HUES48 (cell line): ENCODE measurements around the gene TNFRSF1A.

Experiments used
- H3K27ac ChIP-seq: one replicate; pipeline ENCODE4 v1.7.0; 2013; ENCODE audit warnings: low read depth, low read length, inconsistent platforms
- H3K27me3 ChIP-seq: 2 replicates; pipeline ENCODE4 v1.6.1; 2013; ENCODE audit warnings: mild to moderate bottlenecking, low read length; ENCODE audit not compliant: control insufficient read depth, insufficient read depth
- H3K36me3 ChIP-seq: 2 replicates; pipeline ENCODE4 v1.6.1; 2013; ENCODE audit warnings: low read length; ENCODE audit not compliant: control insufficient read depth, insufficient read depth
- H3K4me1 ChIP-seq: 2 replicates; pipeline ENCODE4 v1.6.1; 2013; ENCODE audit warnings: mild to moderate bottlenecking, low read length; ENCODE audit not compliant: control insufficient read depth, insufficient read depth
- H3K4me3 ChIP-seq: 2 replicates; pipeline ENCODE4 v1.5.1; 2013; ENCODE audit warnings: mild to moderate bottlenecking, low read depth, low read length
- H3K9ac ChIP-seq: 2 replicates; pipeline ENCODE4 v1.6.1; 2013; ENCODE audit warnings: mild to moderate bottlenecking, low read depth, low read length, moderate library complexity
- H3K9me3 ChIP-seq: 2 replicates; pipeline ENCODE4 v1.6.1; 2013; ENCODE audit warnings: low read length; ENCODE audit not compliant: control insufficient read depth, insufficient read depth

The TNFRSF1A gene

DNA sequence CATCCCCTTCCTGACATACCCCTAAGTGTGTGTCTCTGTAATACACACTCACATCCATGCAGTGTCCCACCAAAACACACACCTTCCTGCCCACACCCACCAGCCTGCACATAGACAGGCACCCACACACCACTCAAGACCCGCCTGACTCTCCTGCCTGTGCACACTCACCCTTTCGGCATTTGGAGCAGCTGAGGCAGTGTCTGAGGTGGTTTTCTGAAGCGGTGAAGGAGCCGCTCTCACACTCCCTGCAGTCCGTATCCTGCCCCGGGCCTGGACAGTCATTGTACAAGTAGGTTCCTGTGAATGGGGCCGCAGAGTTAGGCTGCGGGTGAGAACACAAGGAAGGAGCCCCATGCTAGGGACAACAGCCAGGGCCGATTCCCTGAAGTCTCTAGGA is 8.3 kb downstream of the TNFRSF1A start:
- Histone ChIP-seq H3K27ac (no peak overlapping the region), H3K27me3 (no peaks in the 10 kb centered on the region), H3K4me3 (no peak overlapping the region)

DNA sequence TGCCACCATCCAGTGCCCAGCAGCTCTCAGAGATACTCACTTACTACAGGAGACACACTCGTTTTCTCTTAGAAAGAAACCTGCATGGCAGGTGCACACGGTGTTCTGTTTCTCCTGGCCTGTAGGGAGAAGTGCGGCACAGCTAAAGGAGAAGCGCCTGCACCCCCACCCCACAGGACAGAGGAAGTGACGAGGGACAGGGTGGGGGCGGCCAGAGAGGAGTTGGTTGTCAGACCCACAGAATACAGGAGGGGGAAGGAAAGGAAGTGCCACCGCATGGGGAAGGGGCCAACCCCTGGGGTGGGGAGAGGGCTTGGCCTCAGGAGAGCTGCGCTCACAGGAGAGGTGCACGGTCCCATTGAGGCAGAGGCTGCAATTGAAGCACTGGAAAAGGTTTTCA is 8.8 kb downstream of the TNFRSF1A start:
- H3K27me3 ChIP-seq, result no peaks in the 10 kb centered on the region
- H3K9me3 ChIP-seq, result no peaks in the 10 kb centered on the region
- H3K4me1 ChIP-seq, result peaks cover 28% of the 10 kb centered on the region
- no peak overlapping the region for H3K9ac ChIP-seq
- peaks cover 55% of the 10 kb centered on the region for H3K36me3 ChIP-seq
- no peak overlapping the region for H3K27ac ChIP-seq
- no peak overlapping the region for H3K4me3 ChIP-seq

More for the DNA sequence above, 8.3 kb downstream of the TNFRSF1A start:
- peaks cover 51% of the 10 kb centered on the region for H3K36me3 ChIP-seq
- H3K4me1 ChIP-seq, result peaks cover 33% of the 10 kb centered on the region
- H3K9me3 ChIP-seq, result no peaks in the 10 kb centered on the region
- no peak overlapping the region for H3K9ac ChIP-seq

DNA sequence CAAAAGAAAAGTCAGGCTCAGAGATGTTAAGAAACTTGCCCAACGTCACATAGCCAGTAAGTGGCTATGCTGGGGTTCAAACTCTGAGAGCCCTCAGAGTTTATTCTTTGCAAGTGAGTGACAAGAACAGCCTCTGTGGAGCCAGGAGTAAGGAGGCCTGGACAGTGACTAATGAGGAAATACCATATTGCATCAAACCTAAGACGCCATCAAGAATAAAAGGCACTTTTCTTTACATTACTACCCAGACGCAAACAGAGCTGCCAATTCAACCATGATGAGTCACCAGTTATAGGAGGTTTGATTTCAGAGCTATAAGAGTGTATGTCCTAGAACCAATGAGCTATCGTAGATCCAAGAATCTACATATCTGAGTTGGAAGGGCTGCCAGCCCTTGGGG is 9.4 kb downstream of the TNFRSF1A start:
- no peaks in the 10 kb centered on the region for H3K27me3 ChIP-seq
- peaks cover 57% of the 10 kb centered on the region for H3K36me3 ChIP-seq
- H3K27ac ChIP-seq, result no peak overlapping the region

DNA sequence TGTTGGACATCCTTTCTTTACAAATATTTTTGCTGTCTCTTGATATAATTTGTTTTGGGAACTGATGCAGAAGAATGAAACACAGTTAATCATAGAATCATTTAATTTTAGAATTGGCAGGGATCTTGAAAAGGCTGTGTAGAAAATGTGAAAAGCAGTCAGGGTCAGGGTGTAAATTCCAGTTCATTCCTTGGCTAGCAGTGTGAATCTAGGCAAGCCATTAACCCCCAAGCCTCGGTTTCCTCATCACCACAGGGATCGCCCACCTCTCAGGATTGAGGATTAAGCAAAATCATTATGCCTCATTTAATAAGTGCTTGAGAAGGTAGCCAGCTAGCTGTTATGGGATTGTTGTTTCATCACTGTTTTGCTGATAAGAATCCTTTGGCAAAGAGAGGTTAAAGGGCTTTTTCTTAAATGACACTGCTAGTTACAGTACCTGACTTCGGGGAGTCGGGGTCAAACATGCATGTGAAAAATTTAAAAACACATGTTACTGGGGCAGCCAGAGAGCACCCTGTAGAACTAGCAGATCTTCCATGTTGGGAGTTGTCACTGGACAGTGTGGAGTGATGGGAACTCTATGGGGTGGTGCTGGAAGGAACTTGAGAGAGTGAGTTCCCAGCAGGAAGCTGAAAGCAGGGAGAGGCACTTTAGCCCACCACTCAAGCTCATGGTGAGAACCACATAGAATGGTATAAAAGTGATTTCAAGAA is 10.7 kb downstream of the TNFRSF1A start:
- Histone ChIP-seq H3K36me3 (peaks cover 63% of the 10 kb centered on the region), H3K27ac (no peak overlapping the region), H3K4me1 (peaks cover 23% of the 10 kb centered on the region)

More for the DNA sequence above, 9.4 kb downstream of the TNFRSF1A start:
- Histone ChIP-seq H3K4me3 (no peak overlapping the region), H3K9me3 (no peaks in the 10 kb centered on the region), H3K4me1 (peaks cover 22% of the 10 kb centered on the region), H3K9ac (no peak overlapping the region)

DNA sequence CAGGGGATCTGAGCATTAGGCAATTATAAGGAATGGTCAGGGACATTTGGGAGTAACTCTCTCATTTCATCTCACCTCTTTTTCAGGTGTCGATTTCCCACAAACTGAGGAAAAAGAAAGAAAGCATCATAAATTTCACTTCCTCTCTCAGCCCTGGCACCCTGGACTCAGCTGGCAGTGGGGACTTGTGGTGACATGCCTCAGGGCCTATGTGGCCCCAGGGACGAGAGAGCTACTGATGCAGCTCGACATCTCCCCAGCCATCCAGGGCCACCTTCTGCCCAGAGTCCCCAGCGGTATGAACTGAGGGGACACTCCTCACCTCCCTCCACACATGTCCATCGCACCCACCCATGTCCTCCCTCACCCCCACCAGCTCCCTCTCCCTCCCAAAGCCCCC is 11.7 kb downstream of the TNFRSF1A start:
- H3K27ac ChIP-seq, result no peak overlapping the region

More for the DNA sequence above, 10.7 kb downstream of the TNFRSF1A start:
- H3K9ac ChIP-seq, result no peak overlapping the region
- H3K27me3 ChIP-seq, result no peaks in the 10 kb centered on the region
- H3K9me3 ChIP-seq, result no peaks in the 10 kb centered on the region
- no peak overlapping the region for H3K4me3 ChIP-seq

DNA sequence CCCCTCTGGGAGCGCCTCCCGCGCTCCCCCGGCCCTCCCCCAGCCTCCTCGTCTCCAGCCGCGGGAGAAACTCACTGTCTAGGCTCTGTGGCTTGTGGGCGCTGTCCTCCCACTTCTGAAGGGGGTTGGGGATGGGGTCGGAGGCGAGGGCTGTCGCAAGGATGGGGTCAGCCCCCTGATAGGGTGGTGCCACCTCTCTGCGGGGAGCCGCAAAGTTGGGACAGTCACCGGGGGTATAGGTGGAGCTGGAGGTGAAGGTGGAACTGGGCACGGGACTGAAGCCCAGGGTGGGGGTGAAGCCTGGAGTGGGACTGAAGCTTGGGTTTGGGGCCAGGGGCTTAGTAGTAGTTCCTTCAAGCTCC is 12.2 kb downstream of the TNFRSF1A start:
- H3K9ac ChIP-seq, result no peak overlapping the region
- no peaks in the 10 kb centered on the region for H3K27me3 ChIP-seq
- peaks cover 19% of the 10 kb centered on the region for H3K4me1 ChIP-seq
- no peak overlapping the region for H3K27ac ChIP-seq
- peaks cover 63% of the 10 kb centered on the region for H3K36me3 ChIP-seq
- H3K4me3 ChIP-seq, result no peak overlapping the region
- H3K9me3 ChIP-seq, result no peaks in the 10 kb centered on the region

More for the DNA sequence above, 11.7 kb downstream of the TNFRSF1A start:
- Histone ChIP-seq H3K4me1 (peaks cover 19% of the 10 kb centered on the region), H3K36me3 (peaks cover 63% of the 10 kb centered on the region), H3K9ac (no peak overlapping the region), H3K27me3 (no peaks in the 10 kb centered on the region), H3K9me3 (no peaks in the 10 kb centered on the region), H3K4me3 (no peak overlapping the region)

DNA sequence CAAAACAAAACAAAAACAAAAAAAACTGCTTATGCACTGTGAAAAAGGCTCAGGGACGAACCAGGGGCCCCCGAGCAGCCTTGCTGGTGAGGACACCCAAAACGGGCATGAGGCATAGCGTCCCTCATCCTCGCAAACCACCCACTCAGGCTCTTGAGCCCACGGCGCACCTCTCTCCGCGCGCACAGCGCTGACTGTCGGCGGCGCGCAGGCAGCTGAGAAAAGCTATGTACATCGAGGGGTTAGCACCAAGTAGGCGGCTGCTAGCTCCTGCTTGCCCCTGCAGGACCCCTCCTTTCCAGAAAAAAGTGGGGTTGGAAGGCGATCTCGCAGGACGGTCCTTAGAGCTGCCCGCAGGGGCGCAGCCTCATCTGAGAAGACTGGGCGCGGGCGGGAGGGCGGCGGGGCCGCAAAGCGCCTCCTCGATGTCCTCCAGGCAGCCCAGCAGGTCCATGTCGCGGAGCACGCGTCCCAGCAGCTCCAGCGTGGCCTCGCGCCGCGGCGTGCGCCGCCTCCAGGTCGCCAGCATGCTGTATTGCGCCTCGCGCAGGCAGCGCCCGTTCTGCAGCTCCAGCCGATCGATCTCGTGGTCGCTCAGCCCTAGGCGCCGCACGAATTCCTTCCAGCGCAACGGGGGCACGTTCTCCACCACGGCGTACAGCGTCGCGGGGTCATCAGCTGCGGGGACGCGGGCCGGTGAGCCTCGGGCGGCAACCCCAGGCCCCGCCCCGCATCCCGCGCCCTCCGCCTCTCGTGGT is 12.8 kb downstream of the TNFRSF1A start:
- Histone ChIP-seq H3K9ac (no peak overlapping the region), H3K4me3 (no peak overlapping the region), H3K27ac (no peak overlapping the region), H3K27me3 (no peaks in the 10 kb centered on the region), H3K9me3 (no peaks in the 10 kb centered on the region), H3K36me3 (peaks cover 60% of the 10 kb centered on the region), H3K4me1 (peaks cover 23% of the 10 kb centered on the region)

DNA sequence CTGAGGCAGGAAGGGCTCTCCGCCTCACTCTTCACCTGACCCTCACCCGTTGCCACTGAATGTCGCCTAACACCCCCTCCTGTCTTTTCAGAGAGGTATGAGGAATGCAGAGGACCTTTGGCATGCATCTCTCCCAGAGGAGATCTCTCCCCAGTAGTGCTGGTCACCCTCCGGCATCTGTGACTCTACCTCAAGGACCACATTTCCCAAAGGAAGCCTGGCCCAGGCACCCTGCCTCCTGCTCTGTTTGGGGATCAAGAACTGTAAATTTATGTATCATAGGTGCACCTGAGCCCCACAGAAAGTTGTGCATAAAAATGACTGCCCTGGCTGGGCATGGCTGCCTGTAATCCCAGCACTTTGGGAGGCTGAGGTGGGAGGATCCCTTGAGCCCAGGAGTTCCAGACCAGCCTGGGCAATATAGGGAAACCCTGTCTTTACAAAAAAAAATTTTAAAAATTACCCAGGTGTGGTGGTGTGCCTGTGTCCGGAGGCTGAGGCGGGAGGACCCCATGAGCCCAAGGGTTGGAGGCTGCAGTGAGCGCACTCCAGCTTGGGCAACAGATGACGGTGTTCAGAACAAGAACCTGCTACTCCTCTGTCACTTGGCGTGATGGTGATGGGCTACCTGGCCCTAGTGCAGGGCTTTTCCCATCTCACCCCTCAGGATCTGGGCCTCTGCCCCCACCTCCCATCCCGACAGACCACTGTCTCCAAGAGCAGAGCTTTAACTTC is 13.7 kb downstream of the TNFRSF1A start:
- H3K27me3 ChIP-seq, result no peaks in the 10 kb centered on the region
- no peak overlapping the region for H3K27ac ChIP-seq
- no peak overlapping the region for H3K4me3 ChIP-seq
- peaks cover 51% of the 10 kb centered on the region for H3K36me3 ChIP-seq
- no peak overlapping the region for H3K9ac ChIP-seq
- H3K4me1 ChIP-seq, result peaks cover 31% of the 10 kb centered on the region
- no peaks in the 10 kb centered on the region for H3K9me3 ChIP-seq

DNA sequence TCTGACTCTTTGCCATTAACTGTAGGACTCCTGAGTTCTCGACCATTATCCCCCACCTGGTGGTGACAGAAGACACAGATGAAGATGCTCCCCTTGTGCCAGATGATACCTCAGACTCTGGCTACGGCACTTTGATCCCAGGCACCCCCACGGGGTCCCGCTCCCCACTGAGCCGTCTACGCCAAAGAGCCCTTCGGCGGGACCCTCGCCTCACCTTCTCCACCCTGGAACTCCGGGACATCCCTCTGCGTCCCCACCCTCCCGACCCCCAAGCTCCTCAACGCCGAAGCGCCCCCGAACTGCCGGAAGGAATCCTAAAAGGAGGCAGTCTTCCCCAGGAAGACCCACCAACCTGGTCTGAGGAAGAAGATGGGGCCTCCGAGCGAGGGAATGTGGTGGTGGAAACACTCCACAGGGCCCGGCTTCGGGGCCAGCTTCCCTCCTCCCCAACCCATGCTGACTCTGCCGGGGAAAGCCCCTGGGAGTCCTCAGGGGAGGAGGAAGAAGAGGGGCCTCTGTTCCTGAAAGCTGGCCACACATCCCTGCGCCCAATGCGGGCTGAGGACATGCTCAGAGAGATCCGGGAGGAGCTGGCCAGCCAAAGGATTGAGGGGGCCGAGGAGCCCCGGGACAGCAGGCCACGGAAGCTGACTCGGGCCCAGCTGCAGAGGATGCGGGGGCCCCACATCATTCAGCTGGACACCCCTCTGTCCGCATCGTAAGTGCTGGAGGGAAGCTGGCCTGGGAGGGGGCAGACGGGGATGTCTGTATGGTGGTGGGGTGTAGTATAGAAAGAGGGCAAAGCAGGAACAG is 14.4 kb downstream of the TNFRSF1A start:
- Histone ChIP-seq H3K27ac (no peak overlapping the region), H3K4me1 (peaks cover 38% of the 10 kb centered on the region), H3K9ac (no peak overlapping the region), H3K36me3 (peaks cover 43% of the 10 kb centered on the region), H3K9me3 (no peaks in the 10 kb centered on the region), H3K4me3 (no peak overlapping the region), H3K27me3 (no peaks in the 10 kb centered on the region)

DNA sequence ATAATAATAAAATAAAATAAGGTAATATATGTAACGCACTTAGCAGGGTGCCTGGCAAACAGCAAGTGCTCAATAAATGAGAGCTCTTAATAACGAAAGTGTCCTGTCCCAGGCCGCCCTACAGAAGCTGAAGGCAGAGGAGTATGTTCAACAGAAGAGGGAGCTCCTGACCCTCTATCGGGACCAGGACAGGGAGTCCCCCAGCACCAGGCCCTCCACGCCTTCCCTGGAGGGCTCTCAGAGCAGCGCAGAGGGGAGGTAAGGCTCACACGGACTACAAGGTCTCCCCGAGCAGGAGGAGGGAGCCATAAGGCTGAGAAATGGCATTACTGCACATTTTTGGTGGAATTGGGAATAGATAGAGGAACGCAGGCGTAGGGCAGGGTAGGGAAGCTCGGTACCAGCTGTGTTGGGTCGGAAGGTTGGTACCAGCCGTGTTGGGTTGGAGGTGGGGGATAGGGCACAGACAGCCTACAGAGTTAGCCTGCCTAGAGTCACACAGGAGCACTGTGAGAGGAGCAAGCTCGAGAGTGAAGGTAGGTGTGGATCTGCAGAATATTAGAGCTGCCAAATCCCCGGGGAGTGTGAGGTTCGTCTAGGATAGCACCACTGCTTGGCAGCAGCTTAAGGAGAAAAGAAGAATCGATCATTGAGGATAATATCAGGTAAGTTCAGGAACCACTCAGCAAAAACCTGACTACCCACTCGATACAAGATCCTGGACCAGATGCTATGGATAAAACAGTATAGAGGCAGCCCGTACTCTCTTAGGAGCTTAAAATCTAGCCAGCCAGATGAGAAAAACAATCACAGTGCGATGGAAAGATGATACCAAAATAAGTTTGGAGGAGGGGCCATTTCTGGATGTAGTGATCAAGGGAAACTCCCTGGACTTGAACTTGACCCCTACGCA is 15.3 kb downstream of the TNFRSF1A start:
- Histone ChIP-seq H3K9me3 (no peaks in the 10 kb centered on the region), H3K27ac (no peak overlapping the region), H3K9ac (no peak overlapping the region), H3K4me1 (peaks cover 46% of the 10 kb centered on the region), H3K36me3 (peaks cover 39% of the 10 kb centered on the region), H3K27me3 (no peaks in the 10 kb centered on the region), H3K4me3 (no peak overlapping the region)
